HepG2 (cell line): ENCODE data around the gene TCEAL9. TPM values are rescaled to one million over a fixed set of nuclear protein-coding genes. Genes with fewer than 3 reads are reported as not detected.
A peak's percentile ranks its signal among the peaks of the same experiment; 100 is the strongest.

ENCODE experiments used
- ATAC-seq: fragments of 200-7000 bp; cut with Tn5 transposase; 3 replicates; pipeline ENCODE4 v1.9.1; 2020; ENCODE audit warnings: mild to moderate bottlenecking, moderate library complexity
- BruUV-seq: library from RNA; stranded (reverse); fragments of 400-500 nt; replicated peaks from 2 replicates; lab custom pipeline; 2021; lab: Mats Ljungman, UMichigan
- CTCF ChIA-PET: fragments of 300-600 bp; formaldehyde crosslinking; extraction: SDS; loops from one replicate; lab custom pipeline; 2021; ENCODE audit warnings: low total read pairs, inconsistent platforms, low intra/inter-chr PET ratio; lab: Yijun Ruan, JAX
- POLR2A ChIA-PET: fragments of 350-600 bp; sonication (Branson Sonifier 250); formaldehyde crosslinking; loops from one replicate; lab custom pipeline; 2020; ENCODE audit warnings: antibody characterized with exemption, inconsistent platforms; lab: Yijun Ruan, JAX
- DNase-seq: peaks from one replicate; pipeline ENCODE4 v3.0.0-alpha.2; 2015; ENCODE audit warnings: low spot score
- FAIRE-seq: peaks from 3 replicates; lab custom pipeline; 2011; peaks lifted over from hg19 to GRCh38; lab: Jason Lieb, UNC
- H2AFZ ChIP-seq: one replicate; pipeline ENCODE4 v1.6.1; 2011; ENCODE audit warnings: low read length, inconsistent platforms
- H3K27ac ChIP-seq: fragments of 300-600 bp; 3 replicates; pipeline ENCODE4 v1.8.0; 2011; ENCODE audit warnings: mixed run types, mild to moderate bottlenecking, mixed read lengths, low read length, inconsistent platforms; ENCODE audit not compliant: insufficient read depth; ENCODE audit errors: extremely low read length
- H3K27me3 ChIP-seq, 2 experiments: fragments of 200-600 bp in 1 of 2; 2 replicates in 1 of 2; 3 replicates in 1 of 2; pipeline versions ENCODE4 v1.6.0 to v1.8.0; 2011; ENCODE audit warnings: low read length in 2 of 2, mild to moderate bottlenecking in 2 of 2, moderate library complexity in 2 of 2, inconsistent platforms in 1 of 2; ENCODE audit not compliant: insufficient read depth in 2 of 2, control insufficient read depth in 1 of 2
- H3K36me3 ChIP-seq, 2 experiments: fragments of 200-600 bp in 1 of 2; replicated peaks in 1 of 2; 2 replicates in 1 of 2; 3 replicates in 1 of 2; pipeline versions ENCODE4 v1.5.1 to v1.8.0; 2011; ENCODE audit warnings: low read length in 2 of 2, inconsistent platforms in 1 of 2; ENCODE audit not compliant: insufficient read depth in 2 of 2, control insufficient read depth in 1 of 2
- H3K4me1 ChIP-seq: 2 replicates; pipeline ENCODE4 v1.5.1; 2012; ENCODE audit warnings: low read length, inconsistent platforms; ENCODE audit not compliant: insufficient read depth
- H3K4me2 ChIP-seq: 2 replicates; pipeline ENCODE4 v1.6.0; 2011; ENCODE audit warnings: low read depth, low read length, inconsistent platforms
- H3K4me3 ChIP-seq, 3 experiments: fragments of 200-600 bp in 1 of 3; sonication (generic), shearing (Covaris generic) in 1 of 3; replicated peaks in 1 of 3; 2 replicates each; pipeline ENCODE4 v1.5.1; 2011 to 2016; ENCODE audit warnings: low read length in 3 of 3, inconsistent platforms in 2 of 3, low read depth in 2 of 3, mild to moderate bottlenecking in 2 of 3, control low read depth in 1 of 3, mixed read lengths in 1 of 3; ENCODE audit not compliant: insufficient read depth in 1 of 3
- H3K79me2 ChIP-seq: one replicate; pipeline ENCODE4 v1.6.1; 2011; ENCODE audit warnings: low read length, inconsistent platforms; ENCODE audit not compliant: insufficient read depth
- H3K9ac ChIP-seq: 2 replicates; pipeline ENCODE4 v1.6.0; 2011; ENCODE audit warnings: mild to moderate bottlenecking, low read depth, low read length, inconsistent platforms; ENCODE audit not compliant: insufficient read depth
- H3K9me3 ChIP-seq: 2 replicates; pipeline ENCODE4 v1.5.1; 2012; ENCODE audit warnings: mild to moderate bottlenecking, low read length
- H4K20me1 ChIP-seq: 2 replicates; pipeline ENCODE4 v1.6.0; 2011; ENCODE audit warnings: inconsistent platforms, mild to moderate bottlenecking, low read length, moderate library complexity; ENCODE audit not compliant: insufficient read depth
- REST ChIP-seq, 2 experiments: IDR thresholded peaks; 2 replicates each; pipeline ENCODE4 v1.6.1; 2011 to 2012; ENCODE audit warnings: low read length in 2 of 2, borderline replicate concordance in 1 of 2, low read depth in 1 of 2, mild to moderate bottlenecking in 1 of 2, moderate library complexity in 1 of 2
- TARDBP ChIP-seq: sonication (generic); formaldehyde crosslinking; IDR thresholded peaks from 2 replicates; pipeline ENCODE4 v1.8.0; 2022; ENCODE audit warnings: mild to moderate bottlenecking, missing genetic modification reagents
- WGBS: methylation state at CpG from one replicate; pipeline ENCODE4 v1.1.6; 2017; ENCODE audit warnings: low lambda C conversion rate; 5-methylcytosine and 5-hydroxymethylcytosine counted together
- in situ Hi-C: cut with HindIII; loops from 2 replicates; pipeline ENCODE4 v1.10.0; 2017; ENCODE audit warnings: low pct_unique_long_range_greater_than_20kb; ENCODE audit not compliant: extremely low pct_ligation_motif_present
- intact Hi-C: fragments of 100-400 bp; cut with micrococcal nuclease; formaldehyde crosslinking; loops from one replicate; pipeline ENCODE4 v1.10.0; 2022; ENCODE audit not compliant: unreplicated experiment
- polyA plus RNA-seq, 8 experiments: library from polyadenylated mRNA; depleted of rRNA in 3 of 8; stranded (reverse) in 7 of 8; unstranded in 1 of 8; fragments of >200 nt; fragmentation: Illumina TruSeq in 4 of 8; extraction: Trizol in 4 of 8; gene quantifications; 2 replicates each; pipeline versions ENCODE4 v1.2.1 to v1.2.3, GENCODE V29; 2011 to 2016; ENCODE audit warnings: low read depth in 4 of 8, missing spikeins in 1 of 8, mixed read lengths in 1 of 8; ENCODE audit not compliant: insufficient read depth in 1 of 8
- total RNA-seq, 5 experiments: library from RNA; depleted of rRNA; stranded (reverse); fragments of >200 nt; fragmentation: Illumina TruSeq; extraction: Trizol; gene quantifications; 2 replicates each; pipeline ENCODE4 v1.2.3, GENCODE V29; 2016; ENCODE audit warnings: low read depth in 1 of 5

TCEAL9 gene
- total and polyA plus RNA-seq, 2 of the 13 experiments (the other 11 are each of a cell fraction or from before 2014, with no cell fraction given): 15.8 to 45.8 TPM

- Histone ChIP-seq H3K4me2 (0 out of 2 replicates have a peak overlapping the region, but pooled peaks have one; percentile 61), H4K20me1 (no peaks in the 10 kb centered on the region), H3K27me3 (no peaks in the 10 kb centered on the region), H3K9ac (no peak overlapping the region), H3K79me2 (no peaks in the 10 kb centered on the region), H3K9me3 (no peaks in the 10 kb centered on the region), H2AFZ (no peak overlapping the region), H3K27ac (no peak overlapping the region), H3K4me3 (peak overlapping the region in 1 of 3 experiments; percentile 43; a peak in 1 of 6 replicates), H3K4me1 (no peaks in the 10 kb centered on the region), H3K36me3 (no peaks in the 10 kb centered on the region)
- no TSS peak for BruUV-seq
- no peak for FAIRE-seq
- ATAC-seq: no peak
- intact Hi-C loops (no loop called here), in situ Hi-C loops (no loop called here)
- 87% methylated on average over 18 of the region's 32 CpGs for WGBS
- CTCF ChIA-PET: no interaction called here
- TF ChIP-seq TARDBP (CRISPR knock-in tag) (no peak), REST (IDR thresholded peaks at IDR 0.05; ENCODE audit: borderline replicate concordance in 1 of 2, low read depth in 1 of 2, low read length in 2 of 2) (peak in 1 of 2 experiments; percentile 65; a peak in 2 of 4 replicates)
- DNase-seq: no peak
- POLR2A ChIA-PET: no interaction called here
These were observed 46.3 kb upstream of the TCEAL9 start for GRCh38 chrX:103309860-103310554.
